Measurements from ENCODE around the gene WDR33.
"Not testable (repeated sequence)": the region's sequence is repeated elsewhere in the genome, so short reads cannot be mapped to it uniquely, and the experiment has no call there.

- not testable (repeated sequence) for TF ChIP-seq TAF1 (IDR thresholded peaks at IDR 0.05; ENCODE audit: low read depth, low read length); POLR2A (IDR thresholded peaks at IDR 0.05; ENCODE audit: low read depth, low read length); POLR2AphosphoS5 (IDR thresholded peaks at IDR 0.05; ENCODE audit: low read depth, low read length); PAX5 (IDR thresholded peaks at IDR 0.05; ENCODE audit: insufficient read depth, low read length, severe bottlenecking); POU2F2 (IDR thresholded peaks at IDR 0.05; ENCODE audit: low read depth, low read length); SPI1 (IDR thresholded peaks at IDR 0.05; ENCODE audit: low read depth, low read length)
Measured at GRCh38 chr2:127826708-127827107, 15.7 kb upstream of the WDR33 start.
